ENCODE data around the gene FOXO3. TPM values are rescaled to one million over a fixed set of nuclear protein-coding genes. Genes with fewer than 3 reads are reported as not detected.

The FOXO3 gene
- total RNA-seq, 3 donors from 2014 or later = 52.4 to 60.4 (median 60.1) TPM

GRCh38 chr6:108565893-108566292 lies 5.2 kb downstream of the FOXO3 start:
- Histone ChIP-seq H3K9me3 (no peaks in the 10 kb centered on the region), H3K4me3 (no peak overlapping the region), H3K36me3 (ENCODE audit: low read depth) (no peaks in the 10 kb centered on the region), H3K4me1 (ENCODE audit: low read depth) (peaks cover 25% of the 10 kb centered on the region)
- ATAC-seq (peak; percentile 43), DNase-seq (peak in 1 of 3 donors; percentile 42)
- intact Hi-C loops (cut with DNase I, micrococcal nuclease) = no loop called here
- TF ChIP-seq CTCF (IDR thresholded peaks at IDR 0.05) = peak; percentile 9

GRCh38 chr6:108566406-108566805 lies 5.7 kb downstream of the FOXO3 start:
- peaks cover 25% of the 10 kb centered on the region for H3K4me1 ChIP-seq (ENCODE audit: low read depth)
- H3K36me3 ChIP-seq (ENCODE audit: low read depth) = no peaks in the 10 kb centered on the region
- intact Hi-C loops (cut with DNase I, micrococcal nuclease) = no loop called here
- no peaks in the 10 kb centered on the region for H3K9me3 ChIP-seq
- no peak for TF ChIP-seq CTCF (IDR thresholded peaks at IDR 0.05)
- DNase-seq (no peak), ATAC-seq (no peak)
- H3K4me3 ChIP-seq = no peak overlapping the region

- Histone ChIP-seq H3K36me3 (ENCODE audit: low read depth) (no peaks in the 10 kb centered on the region), H3K4me1 (ENCODE audit: low read depth) (peaks cover 25% of the 10 kb centered on the region), H3K9me3 (no peaks in the 10 kb centered on the region), H3K4me3 (no peak overlapping the region)
- ATAC-seq (no peak), DNase-seq (no peak)
- intact Hi-C loops (cut with DNase I, micrococcal nuclease) = no loop called here
- no peak for TF ChIP-seq CTCF (IDR thresholded peaks at IDR 0.05)
Measured at GRCh38 chr6:108568101-108568500, 7.4 kb downstream of the FOXO3 start.

- Histone ChIP-seq H3K4me3 (no peak overlapping the region), H3K36me3 (ENCODE audit: low read depth) (no peaks in the 10 kb centered on the region), H3K4me1 (ENCODE audit: low read depth) (peaks cover 25% of the 10 kb centered on the region), H3K9me3 (no peaks in the 10 kb centered on the region)
- DNase-seq (no peak), ATAC-seq (no peak)
- intact Hi-C loops (cut with DNase I, micrococcal nuclease) = no loop called here
- no peak for TF ChIP-seq CTCF (IDR thresholded peaks at IDR 0.05)
Measured at GRCh38 chr6:108568551-108569305, 8.0 kb downstream of the FOXO3 start.

GRCh38 chr6:108570517-108570916 lies 9.8 kb downstream of the FOXO3 start:
- Histone ChIP-seq H3K4me1 (ENCODE audit: low read depth) (peaks cover 28% of the 10 kb centered on the region), H3K4me3 (no peak overlapping the region), H3K36me3 (ENCODE audit: low read depth) (no peaks in the 10 kb centered on the region), H3K9me3 (no peaks in the 10 kb centered on the region)
- no peak for ATAC-seq
- TF ChIP-seq CTCF (IDR thresholded peaks at IDR 0.05) = no peak
- no peak for DNase-seq
- intact Hi-C loops (cut with DNase I, micrococcal nuclease) = no loop called here

Measured in mucosa of descending colon (tissue), 3 donors.